ENCODE measurements around the gene PRAMEF15.
A peak's percentile ranks its signal among the peaks of the same experiment; 100 is the strongest.
"Not testable (repeated sequence)": the region's sequence is repeated elsewhere in the genome, so short reads cannot be mapped to it uniquely, and the experiment has no call there.

The PRAMEF15 gene

DNA sequence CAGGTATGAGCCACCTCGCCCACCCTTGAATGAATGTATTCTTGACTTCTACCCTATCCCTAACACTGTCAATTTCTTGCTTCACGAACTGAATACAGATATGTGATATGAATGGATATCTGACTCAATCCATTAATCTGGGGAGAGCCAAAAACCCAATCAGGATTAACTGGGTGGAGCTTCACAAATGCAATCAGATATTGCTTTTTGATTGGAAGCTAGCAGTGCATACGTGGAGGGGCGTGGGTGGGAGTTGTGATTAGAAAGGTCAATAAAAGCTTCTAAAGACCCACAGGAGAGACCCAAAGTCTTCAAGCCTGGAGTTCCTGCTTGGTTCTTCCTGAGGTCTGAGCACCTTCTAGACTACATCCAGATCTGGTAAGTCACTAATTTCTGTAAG lies at the start of gene PRAMEF15:
TSS of gene PRAMEF15 (plus strand) at position 301 of the 400 bp plus-strand sequence. CDS start 2,827 bp downstream, outside the sequence.
- not testable (repeated sequence) for DNase-seq

DNA sequence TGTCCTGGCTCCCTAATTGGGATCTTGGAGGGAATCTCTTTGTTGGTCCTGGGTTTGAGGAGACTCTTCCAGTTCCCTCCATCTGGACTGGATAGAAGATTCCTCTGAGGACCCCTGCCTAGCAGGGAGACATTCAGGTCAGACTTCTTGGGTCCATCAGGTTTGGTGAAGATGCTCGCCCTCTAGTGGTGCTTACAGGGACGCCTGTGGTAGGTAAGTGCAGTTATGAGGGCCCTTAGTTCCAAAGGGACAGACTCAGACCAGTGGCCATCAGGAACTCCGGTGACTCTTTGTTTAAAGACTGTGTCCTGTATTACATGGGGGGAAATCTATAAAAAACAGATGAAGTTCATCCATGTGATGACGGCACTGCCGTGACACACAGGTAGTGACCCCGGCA lies 38.4 kb upstream of the PRAMEF15 start:
- not testable (repeated sequence) for DNase-seq

- DNase-seq: not testable (repeated sequence)
Observed at GRCh38 chr1:13279617-13280016, 35.8 kb upstream of the PRAMEF15 start.

- not testable (repeated sequence) for DNase-seq
Observed at GRCh38 chr1:13285037-13285436, 30.3 kb upstream of the PRAMEF15 start, which contains the start of gene PRAMEF8. Gene PRAMEF8, minus strand, starts transcription at chr1:13285137. Its CDS starts 1,046 bp downstream, at chr1:13284091.

DNA sequence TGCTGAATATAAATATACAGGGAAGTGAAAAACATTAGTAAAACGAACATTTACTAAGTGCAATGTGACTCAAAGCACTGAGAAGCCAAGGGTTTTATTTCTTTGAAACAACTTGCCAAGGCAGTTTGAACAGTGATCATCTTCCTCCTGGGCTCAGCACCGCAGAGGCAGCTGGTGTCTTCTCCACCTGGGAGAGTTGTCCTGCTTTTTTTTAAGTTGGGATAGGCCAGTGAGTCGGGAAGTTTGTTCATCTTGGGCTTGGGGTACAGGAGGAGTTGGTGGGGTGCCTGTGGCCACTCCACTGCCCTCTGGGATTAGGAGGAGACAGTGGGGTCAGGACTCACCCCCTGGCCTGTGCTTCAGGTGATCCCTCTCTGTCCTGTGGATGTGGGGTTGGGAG lies 26.4 kb upstream of the PRAMEF15 start:
- not testable (repeated sequence) for DNase-seq

DNA sequence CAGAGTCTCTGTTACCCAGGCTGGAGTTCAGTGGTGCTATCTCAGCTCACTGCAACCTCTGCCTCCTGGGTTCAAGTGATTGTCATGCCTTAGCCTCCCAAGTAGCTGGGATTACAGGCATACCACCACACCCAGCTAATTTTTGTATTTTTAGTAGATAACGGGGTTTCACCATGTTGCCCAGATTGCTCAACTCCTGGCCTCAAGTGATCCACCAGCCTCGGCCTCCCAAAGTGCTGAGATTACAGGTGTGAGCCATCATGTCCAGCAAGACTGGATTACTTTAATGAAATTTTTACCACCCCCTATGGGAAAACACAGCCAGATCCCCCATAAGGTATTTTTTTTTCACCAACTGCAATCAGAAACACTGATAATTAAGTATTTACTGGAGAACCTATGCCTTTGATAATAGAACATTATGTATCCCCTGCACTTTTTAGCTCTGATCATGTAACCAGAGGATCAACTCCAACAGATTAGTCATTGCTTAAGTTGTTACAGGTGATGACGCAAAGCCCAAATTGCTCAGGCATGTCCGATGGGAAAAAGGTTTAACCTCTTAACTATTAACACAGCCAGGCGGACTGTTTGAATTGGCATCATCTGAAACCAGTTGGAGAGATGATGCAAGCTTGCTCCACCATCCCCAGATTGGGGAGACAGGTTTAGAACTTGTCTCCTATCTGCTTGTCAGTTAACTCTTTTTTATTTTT lies 18.0 kb upstream of the PRAMEF15 start:
- DNase-seq: not testable (repeated sequence)

- DNase-seq: not testable (repeated sequence)
Observed at GRCh38 chr1:13298699-13299098, 16.7 kb upstream of the PRAMEF15 start.

GRCh38 chr1:13302197-13302596 lies 13.2 kb upstream of the PRAMEF15 start:
- not testable (repeated sequence) for DNase-seq

DNA sequence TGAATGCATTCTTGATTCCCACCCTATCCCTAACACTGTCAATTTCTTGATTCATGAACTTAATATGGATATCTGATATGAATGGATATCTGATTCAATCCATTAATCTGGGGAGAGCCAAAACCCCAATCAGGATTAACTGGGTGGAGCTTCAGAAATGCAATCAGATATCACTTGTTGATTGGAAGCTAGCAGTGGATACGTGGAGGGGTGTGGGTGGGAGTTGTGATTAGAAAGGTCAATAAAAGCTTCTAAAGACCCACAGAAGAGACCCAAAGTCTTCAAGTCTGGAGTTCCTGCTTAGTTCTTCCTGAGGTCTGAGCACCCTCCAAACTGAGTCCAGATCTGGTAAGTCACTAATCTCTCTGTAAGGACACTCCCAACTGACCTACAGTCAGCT lies 12.1 kb upstream of the PRAMEF15 start, which contains the start of gene PRAMEF33:
TSS of gene PRAMEF33 (plus strand) at position 301 of the 400 bp plus-strand sequence. CDS start 2,416 bp downstream, outside the sequence.
- DNase-seq: not testable (repeated sequence)

- not testable (repeated sequence) for DNase-seq
Observed at GRCh38 chr1:13342496-13342895, 27.1 kb downstream of the PRAMEF15 start.

DNA sequence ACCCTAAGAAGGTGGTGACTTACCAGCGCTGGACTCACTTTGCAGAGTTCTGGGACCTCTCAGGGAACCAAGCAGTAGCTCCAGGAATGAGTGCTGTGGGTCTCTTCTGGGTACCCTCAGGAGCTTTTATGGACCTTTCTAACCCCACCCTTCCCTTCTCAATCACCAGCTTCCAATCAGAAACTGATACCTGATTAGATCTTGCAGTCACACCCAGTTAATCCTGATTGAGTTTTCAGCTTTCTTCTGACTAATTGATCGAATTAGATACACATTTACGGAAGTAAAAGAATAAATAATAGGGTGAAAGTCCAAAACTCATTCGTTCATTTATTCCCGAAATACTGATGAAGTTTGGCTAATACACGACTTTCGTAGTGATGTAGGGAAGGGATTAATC lies 31.7 kb downstream of the PRAMEF15 start, which contains the start of gene PRAMEF14:
TSS of gene PRAMEF14 (minus strand) at position 101 of the 400 bp plus-strand sequence. CDS start 1,820 bp downstream, outside the sequence.
- DNase-seq: not testable (repeated sequence)

DNA sequence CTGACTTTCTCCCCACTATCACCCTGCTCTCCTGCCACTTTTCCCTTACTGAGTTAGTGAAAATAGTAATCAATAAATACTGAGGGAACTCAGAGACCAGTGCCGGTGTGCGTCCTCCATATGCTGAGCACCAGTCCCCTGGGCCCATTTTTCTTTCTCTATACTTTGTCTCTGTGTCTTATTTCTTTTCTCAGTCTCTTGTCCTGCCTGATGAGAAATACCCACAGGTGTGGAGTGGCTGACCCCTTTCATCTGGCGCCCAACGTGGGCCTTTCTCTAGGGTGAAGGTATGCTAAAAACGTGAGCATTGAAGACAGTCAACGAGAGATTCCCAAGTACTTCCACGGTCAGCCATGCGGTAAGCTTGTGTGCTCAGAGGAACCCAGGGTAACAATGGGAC lies 38.1 kb downstream of the PRAMEF15 start:
- DNase-seq: not testable (repeated sequence)

- DNase-seq: not testable (repeated sequence)
Observed at GRCh38 chr1:13354475-13354874, 39.1 kb downstream of the PRAMEF15 start.

DNA sequence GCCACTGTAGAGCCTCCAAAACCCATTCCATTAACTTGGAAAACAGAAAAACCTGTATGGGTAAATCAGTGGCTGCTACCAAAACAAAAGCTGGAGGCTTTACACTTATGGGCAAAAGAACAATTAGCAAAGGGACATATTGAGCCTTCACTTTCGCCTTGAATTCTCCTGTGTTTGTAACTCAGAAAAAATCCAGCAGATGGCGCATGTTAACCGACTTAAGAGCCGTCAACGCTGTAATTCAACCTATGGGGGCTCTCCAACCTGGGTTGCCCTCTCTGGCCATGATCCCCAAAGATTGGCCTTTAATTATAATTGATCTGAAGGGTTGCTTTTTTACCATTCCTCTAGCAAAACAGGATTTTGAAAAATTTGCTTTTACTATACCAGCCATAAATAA lies 41.4 kb downstream of the PRAMEF15 start:
- DNase-seq: peak; percentile 35

DNA sequence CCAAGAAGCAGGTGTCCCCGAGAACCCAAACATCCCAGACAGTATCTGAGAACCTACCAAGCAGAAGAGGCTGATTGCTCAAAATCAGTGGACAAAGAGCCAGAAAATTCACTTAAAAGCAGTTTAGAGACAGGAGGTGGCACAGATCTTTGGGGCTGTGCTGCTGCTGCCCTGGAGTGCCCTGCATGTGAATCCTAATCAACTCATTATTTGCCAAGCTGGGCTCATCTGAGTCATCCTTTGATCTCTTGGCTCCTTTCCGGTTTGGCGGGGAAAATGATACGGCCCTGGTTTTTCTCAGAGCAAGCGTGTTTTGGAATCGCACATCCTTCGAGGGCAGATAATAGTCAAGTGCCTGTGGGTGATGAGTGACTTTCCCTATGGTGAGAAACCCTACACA lies 47.0 kb downstream of the PRAMEF15 start:
- DNase-seq: not testable (repeated sequence)

GRCh38 chr1:13364928-13365327 lies 49.5 kb downstream of the PRAMEF15 start:
- DNase-seq: not testable (repeated sequence)

DNA sequence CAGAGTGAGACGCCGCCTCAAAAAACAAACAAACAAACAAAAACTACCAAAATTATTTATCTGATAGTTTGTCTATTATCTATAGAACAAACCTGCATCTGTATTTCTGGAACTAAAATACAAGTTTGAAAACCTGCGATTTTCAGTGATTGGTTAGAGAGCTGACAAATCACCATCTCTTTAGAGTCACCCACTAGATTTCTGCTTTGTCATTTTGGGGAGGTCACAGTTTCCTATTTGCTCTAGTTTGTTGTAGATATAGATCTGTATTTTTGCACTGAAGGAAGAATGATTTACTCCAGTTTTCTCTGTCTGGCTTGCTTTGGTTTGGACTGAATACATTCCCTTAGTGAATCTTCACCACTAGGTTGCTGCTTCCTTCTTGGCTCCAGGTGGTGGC lies 51.2 kb downstream of the PRAMEF15 start:
- not testable (repeated sequence) for DNase-seq

- DNase-seq: not testable (repeated sequence)
Observed at GRCh38 chr1:13368544-13368943, 53.2 kb downstream of the PRAMEF15 start.

Measured in NCI-H2171 (cell line).